HG02759 (cell line): ENCODE data around the gene WAS.
"Not testable (repeated sequence)": the region's sequence is repeated elsewhere in the genome, so short reads cannot be mapped to it uniquely, and the experiment has no call there.

Experiments used
- ATAC-seq: cut with Tn5 transposase; IDR thresholded peaks from one replicate; pipeline ENCODE4 v1.9.1; 2021; ENCODE audit warnings: mild to moderate bottlenecking, moderate library complexity; ENCODE audit not compliant: unreplicated experiment

WAS gene

DNA sequence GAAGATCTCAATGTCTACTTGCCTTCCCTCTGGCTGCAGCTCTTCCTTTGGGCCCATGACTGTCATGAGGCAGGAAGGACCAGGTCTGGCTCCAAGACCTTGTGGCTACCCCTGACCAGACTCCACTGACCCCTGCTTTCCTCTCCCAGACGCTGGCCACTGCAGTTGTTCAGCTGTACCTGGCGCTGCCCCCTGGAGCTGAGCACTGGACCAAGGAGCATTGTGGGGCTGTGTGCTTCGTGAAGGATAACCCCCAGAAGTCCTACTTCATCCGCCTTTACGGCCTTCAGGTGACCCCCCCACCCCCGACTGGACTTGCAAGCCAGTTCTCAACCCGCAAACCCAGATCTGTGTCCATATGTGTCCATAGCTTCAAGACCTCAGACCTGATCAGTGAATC lies 535 bp downstream of the WAS start:
- no peak for ATAC-seq

- ATAC-seq = no peak
Observed at GRCh38 chrX:48685416-48685815, 1.8 kb downstream of the WAS start.

DNA sequence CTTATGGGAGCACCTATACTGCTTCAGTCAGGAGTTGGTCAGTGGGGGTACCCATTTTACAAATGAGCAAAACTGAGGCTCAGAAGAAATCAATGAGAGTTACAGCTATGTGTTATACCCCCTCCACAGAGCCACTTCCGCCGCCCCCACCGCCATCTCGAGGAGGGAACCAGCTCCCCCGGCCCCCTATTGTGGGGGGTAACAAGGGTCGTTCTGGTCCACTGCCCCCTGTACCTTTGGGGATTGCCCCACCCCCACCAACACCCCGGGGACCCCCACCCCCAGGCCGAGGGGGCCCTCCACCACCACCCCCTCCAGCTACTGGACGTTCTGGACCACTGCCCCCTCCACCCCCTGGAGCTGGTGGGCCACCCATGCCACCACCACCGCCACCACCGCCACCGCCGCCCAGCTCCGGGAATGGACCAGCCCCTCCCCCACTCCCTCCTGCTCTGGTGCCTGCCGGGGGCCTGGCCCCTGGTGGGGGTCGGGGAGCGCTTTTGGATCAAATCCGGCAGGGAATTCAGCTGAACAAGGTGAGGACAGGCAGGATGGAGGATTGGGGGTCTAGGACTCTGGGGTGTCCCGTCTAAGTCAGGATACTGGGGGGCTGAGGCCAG lies 5.0 kb downstream of the WAS start:
- ATAC-seq = no peak

GRCh38 chrX:48689208-48689920 lies 5.8 kb downstream of the WAS start:
- ATAC-seq = no peak

GRCh38 chrX:48691746-48692145 lies 8.1 kb downstream of the WAS start:
- not testable (repeated sequence) for ATAC-seq

- no peak for ATAC-seq
Observed at GRCh38 chrX:48694776-48695533, 11.4 kb downstream of the WAS start.

- no peak for ATAC-seq
Observed at GRCh38 chrX:48695534-48695896, 11.9 kb downstream of the WAS start.

- no peak for ATAC-seq
Observed at GRCh38 chrX:48695925-48696300, 12.3 kb downstream of the WAS start.

- peak; percentile 92 for ATAC-seq
Observed at GRCh38 chrX:48696301-48696908, 12.8 kb downstream of the WAS start, which contains the start of gene SUV39H1. SUV39H1 (plus strand) TSS chrX:48696734; CDS start chrX:48696785, 51 bp downstream.

DNA sequence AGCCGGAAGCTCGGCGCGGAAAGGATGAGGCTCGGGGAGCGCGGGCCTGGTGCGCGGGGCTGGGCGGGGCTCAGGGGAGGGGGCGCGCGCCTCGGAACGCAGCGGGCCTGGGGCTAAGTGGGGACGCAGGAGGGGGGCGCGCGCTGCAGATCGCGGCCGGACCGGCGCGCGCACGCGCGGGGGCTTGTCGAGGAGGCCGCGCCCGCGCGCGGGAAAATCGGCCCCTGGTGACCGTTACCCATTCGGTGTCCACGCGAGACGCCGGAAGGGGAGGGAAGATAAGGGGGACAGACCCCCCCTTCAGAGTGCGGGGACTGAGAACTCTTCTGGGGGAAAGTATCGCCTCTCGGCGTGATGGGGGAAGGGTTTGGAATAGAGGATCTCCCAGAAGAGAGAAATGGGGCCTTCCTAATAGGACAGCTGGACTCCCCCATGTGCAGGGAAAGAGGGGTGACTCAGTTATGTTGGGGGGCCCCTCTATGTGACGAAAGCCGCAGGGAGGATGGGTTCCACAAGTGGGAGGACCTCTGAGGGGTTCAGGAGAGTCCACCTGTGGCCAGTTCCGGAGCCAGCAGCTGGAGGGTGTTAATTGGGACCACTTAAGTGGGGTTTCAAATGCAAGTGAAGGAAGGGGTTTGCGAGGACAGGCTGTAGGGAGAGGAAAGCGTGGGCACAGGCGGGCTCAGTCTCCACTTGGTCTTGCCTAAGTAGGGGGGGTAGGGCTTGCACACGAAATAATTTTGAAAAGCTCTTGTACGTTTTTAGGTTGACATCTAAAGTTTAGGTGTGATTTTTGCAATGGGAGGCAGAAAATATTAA lies 13.5 kb downstream of the WAS start:
- ATAC-seq = peak; percentile 23

GRCh38 chrX:48698306-48698705 lies 14.7 kb downstream of the WAS start:
- no peak for ATAC-seq

GRCh38 chrX:48700246-48700645 lies 16.6 kb downstream of the WAS start:
- no peak for ATAC-seq

DNA sequence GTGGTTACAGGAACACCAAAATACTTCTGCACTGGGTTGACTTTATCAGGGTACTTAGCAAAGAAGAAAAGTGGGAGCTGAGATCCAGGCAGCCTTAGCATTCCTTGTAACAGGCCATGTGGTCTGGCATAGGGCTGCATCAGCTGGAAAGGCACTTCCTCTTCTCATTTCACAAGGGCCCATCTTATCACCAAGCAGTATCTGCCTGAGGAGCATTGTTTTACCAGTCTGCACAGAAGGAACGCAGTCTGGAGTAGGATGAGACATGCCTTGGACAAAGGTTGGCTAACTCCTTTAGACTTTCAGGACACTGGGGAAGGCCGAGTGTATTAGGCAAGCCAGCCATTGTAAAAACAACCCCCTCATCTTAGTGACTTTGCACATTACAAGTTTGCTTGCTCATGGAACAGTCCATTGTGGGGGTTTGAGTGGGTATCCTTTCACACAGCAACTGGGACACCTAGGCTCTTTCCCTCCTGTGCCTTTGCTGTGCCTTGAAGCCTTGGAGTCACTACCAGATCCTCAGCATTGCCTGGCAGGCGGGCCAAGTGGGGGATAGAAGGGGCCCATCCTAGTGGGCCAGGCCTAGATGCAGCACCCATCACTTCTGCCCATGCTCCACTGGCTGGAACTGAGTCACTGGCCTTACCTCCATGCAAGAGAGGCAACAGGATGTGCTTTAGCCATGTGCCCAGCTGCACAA lies 17.5 kb downstream of the WAS start:
- ATAC-seq = no peak

DNA sequence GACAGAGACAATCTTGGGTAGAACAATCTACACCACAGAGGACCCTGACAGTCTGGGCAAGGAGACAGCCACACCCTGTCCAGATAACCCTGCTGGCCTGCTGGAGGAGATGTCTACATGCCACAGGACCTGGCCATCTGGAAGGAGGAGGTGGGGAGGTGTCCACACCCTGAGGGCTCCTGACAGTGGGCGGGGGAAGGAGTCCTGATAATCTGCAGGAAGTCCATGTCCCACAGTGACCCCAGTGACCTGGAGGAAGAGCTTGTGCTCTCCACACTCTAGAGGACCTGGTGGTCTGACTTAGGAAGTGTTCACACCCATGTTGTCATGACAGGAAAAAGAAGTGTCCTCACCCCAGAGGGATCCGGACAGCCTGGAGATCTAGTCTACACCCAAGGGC lies 18.4 kb downstream of the WAS start:
- ATAC-seq = no peak

- ATAC-seq = no peak
Observed at GRCh38 chrX:48702716-48703115, 19.1 kb downstream of the WAS start.

GRCh38 chrX:48703228-48703627 lies 19.6 kb downstream of the WAS start:
- ATAC-seq = no peak

GRCh38 chrX:48703642-48704481 lies 20.3 kb downstream of the WAS start:
- no peak for ATAC-seq

DNA sequence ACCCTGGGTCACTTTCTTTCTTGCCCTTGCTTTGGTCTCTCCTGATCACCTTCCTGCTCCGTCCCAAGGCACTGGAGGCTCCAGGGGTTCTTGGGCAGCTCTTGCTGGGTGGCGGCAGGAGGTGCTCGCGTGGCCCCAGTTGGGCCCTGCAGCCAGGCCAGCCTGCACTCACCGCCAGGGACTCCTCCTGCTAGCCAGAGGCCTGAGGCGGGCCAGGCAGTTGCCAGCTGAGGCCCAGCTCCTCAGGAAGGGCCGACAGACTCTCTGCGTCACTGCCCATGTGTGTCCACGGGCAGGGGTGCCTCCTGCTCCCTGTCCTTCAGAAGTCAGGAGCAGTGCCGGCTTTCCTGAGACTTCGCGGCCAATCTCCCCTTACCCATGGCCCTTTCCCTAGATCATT lies 22.3 kb downstream of the WAS start:
- ATAC-seq = no peak

- no peak for ATAC-seq
Observed at GRCh38 chrX:48709522-48710112, 26.0 kb downstream of the WAS start.
